Pancreas (tissue), 10 donors: ENCODE results near the gene AP2A1. TPM values are rescaled to one million over a fixed set of nuclear protein-coding genes. Genes with fewer than 3 reads are reported as not detected.

Source experiments
- ATAC-seq, 4 donors: fragments of 200-7000 bp; cut with Tn5 transposase; one replicate each; pipeline versions ENCODE4 v1.8.0 to v1.9.1; 2020; ENCODE audit warnings: mild to moderate bottlenecking in 4 of 4, moderate library complexity in 4 of 4
- DNase-seq, 6 donors: peaks; one replicate each; pipeline ENCODE4 v3.0.0-alpha.2; 2020
- FAIRE-seq: peaks from 2 replicates; lab custom pipeline; 2012; peaks lifted over from hg19 to GRCh38; lab: Jason Lieb, UNC
- H3K27ac ChIP-seq, 4 donors: fragments of 200-600 bp; sonication (generic); 1 replicate in 3 of 4; 2 replicates in 1 of 4; pipeline versions ENCODE4 v1.5.0 to v1.8.0; 2020
- H3K27me3 ChIP-seq, 4 donors: fragments of 200-600 bp; one replicate each; pipeline ENCODE4 v1.8.0; 2021
- H3K36me3 ChIP-seq, 3 donors: fragments of 200-600 bp; sonication (generic) in 1 of 3; one replicate each; pipeline versions ENCODE4 v1.5.0 to v1.8.0; 2020 to 2021
- H3K4me1 ChIP-seq, 3 donors: fragments of 200-600 bp; one replicate each; pipeline ENCODE4 v1.8.0; 2021
- H3K4me3 ChIP-seq, 4 donors: fragments of 200-600 bp; sonication (generic) in 2 of 4; one replicate each; pipeline versions ENCODE4 v1.5.0 to v1.8.0; 2020 to 2021
- H3K9me3 ChIP-seq, 4 donors: fragments of 200-600 bp; one replicate each; pipeline ENCODE4 v1.8.0; 2021
- CTCF ChIP-seq, 4 donors: fragments of 200-600 bp; sonication (generic) in 3 of 4; IDR thresholded peaks; one replicate each; pipeline versions ENCODE4 v1.5.0 to v1.8.0; 2021; ENCODE audit warnings: antibody characterized with exemption in 4 of 4
- WGBS, 2 donors: extraction: QIAGEN DNeasy Blood & Tissue Kit; methylation state at CpG; one replicate each; pipeline ENCODE4 v1.1.7; 2013; 5-methylcytosine and 5-hydroxymethylcytosine counted together
- intact Hi-C, 3 donors: fragments of 100-400 bp; cut with DNase I; formaldehyde crosslinking; loops; one replicate each; pipeline versions ENCODE4 v1.11.1 to v1.14.2; 2022
- polyA plus RNA-seq, 2 donors: library from polyadenylated mRNA; stranded (reverse); fragments of 200-250 nt; gene quantifications; one replicate each; pipeline ENCODE4 v1.2.3, GENCODE V29; 2013
- total RNA-seq, 6 donors: library from RNA; stranded (reverse); fragmentation: NEBNext Ultra II Directional in 4 of 6; extraction: Animal tissue kit (Norgen Biotek cat#: 25700) in 4 of 6; gene quantifications; one replicate each; pipeline versions ENCODE4 v1.2.1 to v1.2.4, GENCODE V29; 2021 to 2023
- donor health status: healthy with polysubstance abuse.
- donor health status: DM: no; HTN: no; CAD: no; lungs with moderate emphysema.
- donor health status: DM: no; HTN: no; CAD: no.
- donor health status: control.
- donor health status: control.
- donor health status: Bipolar disorder and iron deficiency.
- donor health status: DM: yes; HTN: yes; CAD: no.
- donor health status: DM: no; HTN: no; CAD: no.
- donor health status: DM: no; HTN: no; CAD: no.
- donor health status: DM: yes; HTN: yes; CAD: no.

AP2A1 gene
- total and polyA plus RNA-seq, 8 donors, result 27.1 to 42.8 (median 33.3) TPM

- no peak for TF ChIP-seq CTCF (IDR thresholded peaks at IDR 0.05)
- no peak overlapping the region for H3K4me3 ChIP-seq
- ATAC-seq (no peak), DNase-seq (no peak), FAIRE-seq (no peak)
- H3K27ac ChIP-seq, result no peak overlapping the region
- intact Hi-C loops, result no loop called here
- H3K4me1 ChIP-seq, result peaks cover 0 to 9% (median 0%) of the 10 kb centered on the region in 3 donors
- H3K27me3 ChIP-seq, result no peaks in the 10 kb centered on the region
- H3K36me3 ChIP-seq, result no peaks in the 10 kb centered on the region
- H3K9me3 ChIP-seq, result no peaks in the 10 kb centered on the region
- WGBS, 2 donors, result 94% methylated on average over 10 of the region's 10 CpGs
Observed at GRCh38 chr19:49847731-49848696, 81.2 kb downstream of the AP2A1 start.

GRCh38 chr19:49848938-49849337 is 82.1 kb downstream of the AP2A1 start:
- Histone ChIP-seq H3K27me3 (no peaks in the 10 kb centered on the region), H3K27ac (no peak overlapping the region), H3K9me3 (no peaks in the 10 kb centered on the region), H3K36me3 (no peaks in the 10 kb centered on the region), H3K4me1 (peaks cover 0 to 9% (median 0%) of the 10 kb centered on the region in 3 donors), H3K4me3 (no peak overlapping the region)
- intact Hi-C loops, result no loop called here
- WGBS, 2 donors, result 92 to 95% methylated on average over 3 of the region's 3 CpGs
- FAIRE-seq, result no peak
- ATAC-seq, result no peak
- no peak for DNase-seq
- TF ChIP-seq CTCF (IDR thresholded peaks at IDR 0.05), result no peak

- no peak for TF ChIP-seq CTCF (IDR thresholded peaks at IDR 0.05)
- no peaks in the 10 kb centered on the region for H3K27me3 ChIP-seq
- H3K9me3 ChIP-seq, result no peaks in the 10 kb centered on the region
- intact Hi-C loops, result no loop called here
- no peak for FAIRE-seq
- WGBS, 2 donors, result 86 to 88% methylated on average over 15 of the region's 15 CpGs
- no peaks in the 10 kb centered on the region for H3K36me3 ChIP-seq
- peak overlapping the region in 2 of 4 donors; percentile 100 for H3K27ac ChIP-seq
- DNase-seq, result peak in 1 of 6 donors; percentile 21
- peaks cover 0 to 9% (median 0%) of the 10 kb centered on the region in 3 donors for H3K4me1 ChIP-seq
- H3K4me3 ChIP-seq, result peak overlapping the region in 3 of 4 donors; percentile 77 to 93 (median 93)
- no peak for ATAC-seq
Observed at GRCh38 chr19:49849433-49850220, 82.8 kb downstream of the AP2A1 start.

GRCh38 chr19:49850221-49850486 is 83.4 kb downstream of the AP2A1 start:
- ATAC-seq, result no peak
- no peaks in the 10 kb centered on the region for H3K9me3 ChIP-seq
- DNase-seq, result peak in 2 of 6 donors; percentile 30 to 57
- intact Hi-C loops, result no loop called here
- peaks cover 0 to 2% (median 0%) of the 10 kb centered on the region in 3 donors for H3K36me3 ChIP-seq
- no peaks in the 10 kb centered on the region for H3K27me3 ChIP-seq
- FAIRE-seq, result no peak
- peaks cover 0 to 9% (median 0%) of the 10 kb centered on the region in 3 donors for H3K4me1 ChIP-seq
- WGBS, 2 donors, result 40 to 51% methylated on average over 12 of the region's 12 CpGs
- no peak for TF ChIP-seq CTCF (IDR thresholded peaks at IDR 0.05)
- H3K27ac ChIP-seq, result peak overlapping the region; percentile 100
- H3K4me3 ChIP-seq, result peak overlapping the region; percentile 77 to 93 (median 88)
